Upper lobe of left lung (tissue), 4 donors: Measurements from ENCODE around the gene SMDT1.

Source experiments
- CTCF ChIP-seq, 6 experiments: fragments of 450-650 bp in 4 of 6; fragments of 200-600 bp in 2 of 6; sonication (generic) in 2 of 6; IDR thresholded peaks; one replicate each; pipeline ENCODE4 v1.5.1; 2016 to 2019; ENCODE audit warnings: antibody characterized with exemption in 6 of 6
- POLR2AphosphoS5 ChIP-seq, 2 donors: sonication (generic); formaldehyde crosslinking; IDR thresholded peaks; one replicate each; pipeline ENCODE4 v1.5.1; 2017; ENCODE audit warnings: antibody characterized with exemption in 2 of 2

GRCh38 chr22:42076764-42077485 lies 2.6 kb upstream of the SMDT1 start:
- no peak for TF ChIP-seq CTCF (IDR thresholded peaks at IDR 0.05)
- TF ChIP-seq POLR2AphosphoS5 (IDR thresholded peaks at IDR 0.05), result no peak
